ENCODE data around the gene DDX17. TPM values are rescaled to one million over a fixed set of nuclear protein-coding genes. Genes with fewer than 3 reads are reported as not detected.

DDX17 gene
- total RNA-seq, 1 donor from 2014 or later = 612 TPM

DNA sequence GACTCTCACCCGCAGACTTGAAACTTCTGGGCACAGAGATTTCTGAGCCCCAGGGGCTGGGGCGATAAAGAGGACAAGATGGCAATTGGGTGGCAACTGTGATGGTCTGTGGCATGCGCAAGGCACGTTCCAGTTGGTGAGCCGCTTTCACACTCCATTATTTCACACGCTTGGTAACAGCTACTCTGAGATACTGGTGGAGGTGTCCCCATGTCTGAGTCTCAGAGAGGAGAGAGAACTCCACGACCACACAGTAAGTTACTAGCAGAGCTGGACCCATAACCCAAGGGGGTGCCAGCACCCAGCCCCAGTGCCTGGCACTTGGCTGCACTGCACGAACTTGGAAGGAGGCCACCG lies 45.1 kb downstream of the DDX17 start:
- DNase-seq (no peak), ATAC-seq (ENCODE audit: low read depth) (no peak)
- H3K9me3 Mint-ChIP-seq = no peaks in the 10 kb centered on the region
- intact Hi-C loops (cut with micrococcal nuclease) = no loop called here
- no peak overlapping the region for H3K4me3 Mint-ChIP-seq
- H3K36me3 Mint-ChIP-seq (ENCODE audit: low read depth) = no peaks in the 10 kb centered on the region
- H3K27me3 Mint-ChIP-seq = peaks cover 77% of the 10 kb centered on the region
- CTCF ChIA-PET = no interaction called here
- POLR2A ChIA-PET = no interaction called here
- H3K27ac Mint-ChIP-seq = no peak overlapping the region
- peaks cover 13% of the 10 kb centered on the region for H3K4me1 Mint-ChIP-seq
- TF ChIP-seq, protein P1, sequence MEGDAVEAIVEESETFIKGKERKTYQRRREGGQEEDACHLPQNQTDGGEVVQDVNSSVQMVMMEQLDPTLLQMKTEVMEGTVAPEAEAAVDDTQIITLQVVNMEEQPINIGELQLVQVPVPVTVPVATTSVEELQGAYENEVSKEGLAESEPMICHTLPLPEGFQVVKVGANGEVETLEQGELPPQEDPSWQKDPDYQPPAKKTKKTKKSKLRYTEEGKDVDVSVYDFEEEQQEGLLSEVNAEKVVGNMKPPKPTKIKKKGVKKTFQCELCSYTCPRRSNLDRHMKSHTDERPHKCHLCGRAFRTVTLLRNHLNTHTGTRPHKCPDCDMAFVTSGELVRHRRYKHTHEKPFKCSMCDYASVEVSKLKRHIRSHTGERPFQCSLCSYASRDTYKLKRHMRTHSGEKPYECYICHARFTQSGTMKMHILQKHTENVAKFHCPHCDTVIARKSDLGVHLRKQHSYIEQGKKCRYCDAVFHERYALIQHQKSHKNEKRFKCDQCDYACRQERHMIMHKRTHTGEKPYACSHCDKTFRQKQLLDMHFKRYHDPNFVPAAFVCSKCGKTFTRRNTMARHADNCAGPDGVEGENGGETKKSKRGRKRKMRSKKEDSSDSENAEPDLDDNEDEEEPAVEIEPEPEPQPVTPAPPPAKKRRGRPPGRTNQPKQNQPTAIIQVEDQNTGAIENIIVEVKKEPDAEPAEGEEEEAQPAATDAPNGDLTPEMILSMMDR (IDR thresholded peaks at IDR 0.05) = no peak

DNA sequence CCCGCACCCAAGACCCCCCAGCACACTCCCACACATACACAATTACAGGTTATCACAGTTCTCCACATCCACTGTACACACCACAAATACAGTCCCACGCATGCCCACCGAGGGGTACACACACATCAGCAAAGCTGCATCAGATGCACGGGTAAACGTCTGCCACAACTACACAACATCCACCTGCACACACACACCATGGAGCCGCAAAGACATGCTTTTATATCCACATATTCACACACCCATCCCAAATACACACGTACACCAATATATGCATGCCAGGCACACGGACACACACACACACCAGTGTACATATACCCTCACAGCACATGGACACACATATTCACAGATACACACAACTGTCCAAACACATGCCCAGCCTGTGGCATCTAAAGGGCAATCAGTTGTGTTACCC lies 45.7 kb downstream of the DDX17 start:
- H3K4me3 Mint-ChIP-seq = no peak overlapping the region
- ChIA-PET POLR2A (no interaction called here), CTCF (no interaction called here)
- H3K36me3 Mint-ChIP-seq (ENCODE audit: low read depth) = no peaks in the 10 kb centered on the region
- H3K4me1 Mint-ChIP-seq = peaks cover 11% of the 10 kb centered on the region
- peaks cover 74% of the 10 kb centered on the region for H3K27me3 Mint-ChIP-seq
- no peak overlapping the region for H3K27ac Mint-ChIP-seq
- TF ChIP-seq, protein P1 (IDR thresholded peaks at IDR 0.05) = no peak
- ATAC-seq (ENCODE audit: low read depth) = no peak
- H3K9me3 Mint-ChIP-seq = no peaks in the 10 kb centered on the region
- intact Hi-C loops (cut with micrococcal nuclease) = no loop called here
- no peak for DNase-seq

DNA sequence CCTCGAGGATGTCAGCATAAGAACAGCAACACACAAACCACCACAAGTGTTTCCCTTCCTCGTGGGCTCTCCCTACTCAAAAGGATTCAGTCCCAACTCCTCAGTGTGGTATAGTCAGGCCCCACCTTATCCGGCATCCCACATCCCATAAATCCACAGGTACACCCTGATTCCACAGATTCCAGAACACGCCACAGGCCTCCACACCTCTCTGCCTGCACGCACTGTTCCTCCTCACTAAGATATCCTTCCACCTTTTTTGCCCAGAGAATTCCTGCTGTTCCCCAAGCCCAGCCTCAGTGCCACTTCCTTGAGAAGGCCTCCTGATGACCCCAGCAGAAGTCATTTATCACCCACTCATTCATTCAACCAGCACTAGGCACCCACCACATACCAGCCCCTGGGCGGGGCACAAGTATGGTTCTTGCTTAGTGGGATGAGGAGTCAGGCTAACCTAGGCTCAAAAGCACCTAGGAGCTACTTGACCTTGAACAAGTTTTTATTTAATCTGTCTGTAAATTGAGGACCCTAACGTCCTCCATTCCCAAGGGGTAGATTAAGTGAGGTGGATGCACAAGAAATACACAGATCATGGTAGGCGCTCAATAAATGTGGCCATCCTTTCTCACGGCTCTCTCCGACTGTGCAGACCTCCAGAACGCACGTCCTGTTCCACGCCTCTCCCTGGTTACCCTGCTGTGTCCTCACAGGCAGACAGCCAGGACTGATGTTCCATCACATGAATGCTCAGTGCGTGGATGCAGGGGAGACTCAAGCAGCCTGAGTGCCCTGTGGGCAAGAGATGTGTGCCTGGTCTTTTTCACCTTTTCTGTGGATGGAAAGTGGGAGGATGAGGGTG lies 49.0 kb downstream of the DDX17 start:
- Mint-ChIP-seq H3K36me3 (ENCODE audit: low read depth) (no peaks in the 10 kb centered on the region), H3K9me3 (no peaks in the 10 kb centered on the region), H3K4me3 (peak overlapping the region; percentile 56), H3K27ac (peak overlapping the region; percentile 36), H3K4me1 (peaks cover 22% of the 10 kb centered on the region), H3K27me3 (peaks cover 71% of the 10 kb centered on the region)
- POLR2A ChIA-PET = no interaction called here
- DNase-seq (no peak), ATAC-seq (ENCODE audit: low read depth) (no peak)
- TF ChIP-seq, protein P1 (IDR thresholded peaks at IDR 0.05) = no peak
- intact Hi-C loops (cut with micrococcal nuclease) = no loop called here
- CTCF ChIA-PET = no interaction called here

DNA sequence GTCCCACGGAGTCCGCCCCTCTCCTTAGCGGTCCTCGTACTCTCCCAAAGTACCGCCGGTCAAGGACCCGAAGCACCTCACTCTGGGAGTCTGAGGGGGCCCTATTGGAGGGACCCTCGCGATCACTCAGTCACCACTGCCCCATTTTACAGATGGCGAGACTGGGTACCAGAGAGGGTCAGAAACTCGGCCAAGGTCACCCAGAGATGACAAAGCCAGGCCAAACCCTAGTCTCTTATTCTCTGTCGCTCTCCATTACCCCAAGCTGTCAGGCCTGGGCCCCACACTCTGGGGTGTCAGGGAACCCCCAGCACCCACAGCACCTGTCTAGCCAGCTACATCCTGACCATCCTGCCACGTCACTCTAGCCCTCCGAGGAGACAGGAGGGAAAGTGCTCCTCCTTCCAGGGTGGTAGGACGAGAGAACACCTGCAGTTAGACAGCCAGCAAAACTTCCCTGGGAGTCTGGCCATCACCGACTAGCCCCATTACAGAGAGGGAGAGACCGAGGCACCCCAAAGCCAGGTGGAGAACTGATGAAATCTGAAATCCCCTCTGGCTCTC lies 49.8 kb downstream of the DDX17 start:
- intact Hi-C loops (cut with micrococcal nuclease) = no loop called here
- Mint-ChIP-seq H3K27me3 (peaks cover 70% of the 10 kb centered on the region), H3K4me3 (peak overlapping the region; percentile 75), H3K4me1 (peaks cover 19% of the 10 kb centered on the region), H3K36me3 (ENCODE audit: low read depth) (no peaks in the 10 kb centered on the region), H3K9me3 (no peaks in the 10 kb centered on the region), H3K27ac (no peak overlapping the region)
- POLR2A ChIA-PET = no interaction called here
- TF ChIP-seq, protein P1 (IDR thresholded peaks at IDR 0.05) = no peak
- ATAC-seq (ENCODE audit: low read depth) = no peak
- CTCF ChIA-PET = no interaction called here
- DNase-seq = no peak

DNA sequence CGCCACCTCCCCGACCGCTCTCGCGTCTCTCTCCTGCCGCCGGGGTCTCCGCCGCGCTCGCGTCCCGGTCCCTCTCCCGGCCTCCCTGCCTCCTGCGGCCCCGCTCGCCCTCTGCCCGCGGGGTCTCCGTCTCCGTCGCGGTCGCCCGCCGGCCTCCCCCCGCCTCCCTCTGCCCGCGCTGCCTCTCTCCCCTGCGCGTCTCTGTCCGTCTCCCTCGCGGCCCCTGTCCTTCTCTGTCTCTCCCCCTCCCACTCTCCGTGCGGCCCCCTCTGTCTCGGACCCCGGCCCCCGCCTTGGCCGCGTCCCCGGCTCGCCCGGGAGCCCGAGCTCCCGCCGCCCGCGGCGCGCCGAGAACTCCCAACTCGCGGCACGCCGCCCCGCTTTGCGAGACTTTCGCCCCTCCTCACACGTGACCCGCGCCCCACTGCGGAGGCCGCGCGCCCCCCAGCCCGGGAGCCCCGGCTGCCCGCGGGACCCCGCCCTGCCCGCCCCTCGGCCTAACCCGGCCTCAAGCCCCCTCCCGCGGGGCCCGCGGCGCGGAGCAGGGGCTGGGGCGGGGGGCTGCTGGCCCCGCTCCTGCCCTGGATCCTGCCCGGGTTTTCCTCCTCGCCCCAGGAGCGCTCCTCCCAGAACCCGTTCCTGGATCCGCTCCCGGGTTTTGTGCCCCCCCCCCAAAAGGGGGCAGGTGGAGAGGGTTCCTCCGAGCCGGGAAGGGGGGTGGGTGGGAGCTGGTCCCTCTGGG lies 50.4 kb downstream of the DDX17 start:
- CTCF ChIA-PET = no interaction called here
- Mint-ChIP-seq H3K4me1 (peaks cover 19% of the 10 kb centered on the region), H3K27ac (no peak overlapping the region), H3K27me3 (peaks cover 70% of the 10 kb centered on the region), H3K4me3 (peak overlapping the region; percentile 75), H3K36me3 (ENCODE audit: low read depth) (no peaks in the 10 kb centered on the region), H3K9me3 (no peaks in the 10 kb centered on the region)
- no peak for ATAC-seq (ENCODE audit: low read depth)
- POLR2A ChIA-PET = no interaction called here
- DNase-seq = no peak
- intact Hi-C loops (cut with micrococcal nuclease) = no loop called here
- TF ChIP-seq, protein P1 (IDR thresholded peaks at IDR 0.05) = no peak

Measured in activated B cell treated with CpG ODN at 0.5 μM for 24 hours (primary cell).